Esophagus muscularis mucosa (tissue), 3 donors: ENCODE data around the gene ST8SIA2.

Experiments
- CTCF ChIP-seq, 3 experiments: fragments of 200-600 bp in 2 of 3; fragments of 450-650 bp in 1 of 3; sonication (generic) in 2 of 3; IDR thresholded peaks; one replicate each; pipeline ENCODE4 v1.5.1; 2017 to 2019; ENCODE audit warnings: antibody characterized with exemption in 3 of 3, mild to moderate bottlenecking in 2 of 3, moderate library complexity in 1 of 3
- POLR2A ChIP-seq: fragments of 450-650 bp; IDR thresholded peaks from one replicate; pipeline ENCODE4 v1.6.1; 2017; ENCODE audit warnings: antibody characterized with exemption, moderate library complexity, mild to moderate bottlenecking, low read depth

DNA sequence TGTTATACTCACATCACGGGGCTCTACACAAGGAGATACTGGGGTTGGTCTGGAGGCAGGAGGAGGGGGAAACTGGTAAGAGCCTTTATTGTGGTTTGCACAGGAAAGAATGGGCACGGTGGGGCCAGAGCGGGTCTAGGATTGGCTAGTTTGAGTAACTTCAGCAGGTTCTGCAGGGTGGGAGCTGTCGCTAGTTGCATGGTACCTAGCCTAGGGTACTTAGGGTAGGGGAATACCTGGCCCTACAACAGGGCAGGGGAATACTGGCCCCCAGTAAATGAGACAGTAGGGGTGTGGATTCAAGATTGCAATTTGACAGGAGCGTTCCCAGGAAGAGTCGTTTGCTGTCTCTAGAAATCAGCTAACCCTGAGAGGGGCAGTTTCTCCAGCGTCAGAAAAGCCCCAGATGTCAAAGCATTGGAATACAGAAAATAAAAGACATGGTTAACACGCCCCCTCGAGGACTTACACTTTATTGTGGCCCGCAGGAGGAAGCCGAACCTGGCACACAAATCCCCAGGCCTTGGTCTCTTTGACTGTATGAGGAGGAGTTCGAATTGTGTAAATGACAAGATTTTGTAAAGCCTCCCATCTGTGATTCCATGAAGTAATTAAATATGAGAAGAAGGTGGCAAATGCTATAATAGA is 32.0 kb downstream of the ST8SIA2 start:
- no peak for TF ChIP-seq CTCF (IDR thresholded peaks at IDR 0.05)
- TF ChIP-seq POLR2A: no peak
